Spleen (tissue), 11 donors: ENCODE data around the gene GGCX. TPM values are rescaled to one million over a fixed set of nuclear protein-coding genes. Genes with fewer than 3 reads are reported as not detected.

Source experiments
- DNase-seq: peaks from one replicate; pipeline ENCODE4 v3.0.0-alpha.2; 2020
- H3K27ac ChIP-seq, 8 donors: fragments of 200-600 bp; sonication (generic) in 7 of 8; 1 replicate in 4 of 8; 2 replicates in 4 of 8; pipeline versions ENCODE4 v1.5.0 to v1.8.0; 2016 to 2021; ENCODE audit warnings: inconsistent platforms in 4 of 8, mild to moderate bottlenecking in 4 of 8, moderate library complexity in 1 of 8
- H3K27me3 ChIP-seq, 7 donors: fragments of 200-600 bp; sonication (generic) in 6 of 7; replicated peaks in 1 of 7; 1 replicate in 4 of 7; 2 replicates in 3 of 7; pipeline versions ENCODE4 v1.5.0 to v1.8.0; 2016 to 2021; ENCODE audit warnings: inconsistent platforms in 3 of 7, mild to moderate bottlenecking in 1 of 7
- H3K36me3 ChIP-seq, 6 donors: fragments of 200-600 bp; sonication (generic) in 5 of 6; 1 replicate in 4 of 6; 2 replicates in 2 of 6; pipeline versions ENCODE4 v1.5.0 to v1.8.0; 2016 to 2021; ENCODE audit warnings: inconsistent platforms in 2 of 6
- H3K4me1 ChIP-seq, 6 donors: fragments of 200-600 bp; sonication (generic) in 5 of 6; 1 replicate in 3 of 6; 2 replicates in 3 of 6; pipeline versions ENCODE4 v1.5.0 to v1.8.0; 2016 to 2021; ENCODE audit warnings: inconsistent platforms in 3 of 6
- H3K4me3 ChIP-seq, 8 donors: fragments of 200-600 bp; sonication (generic) in 7 of 8; 1 replicate in 4 of 8; 2 replicates in 4 of 8; pipeline versions ENCODE4 v1.5.0 to v1.8.0; 2016 to 2021; ENCODE audit warnings: inconsistent platforms in 4 of 8, mild to moderate bottlenecking in 4 of 8, moderate library complexity in 2 of 8
- H3K9me3 ChIP-seq, 8 donors: fragments of 200-600 bp; sonication (generic) in 7 of 8; 1 replicate in 4 of 8; 2 replicates in 4 of 8; pipeline versions ENCODE4 v1.5.0 to v1.8.0; 2016 to 2021; ENCODE audit warnings: inconsistent platforms in 4 of 8
- POLR2A ChIP-seq, 3 donors: fragments of 450-650 bp; IDR thresholded peaks; one replicate each; pipeline ENCODE4 v1.5.1; 2017; ENCODE audit warnings: antibody characterized with exemption in 3 of 3, mild to moderate bottlenecking in 1 of 3
- POLR2AphosphoS5 ChIP-seq, 3 donors: sonication (generic); formaldehyde crosslinking; IDR thresholded peaks; one replicate each; pipeline ENCODE4 v1.5.1; 2017; ENCODE audit warnings: antibody characterized with exemption in 3 of 3
- WGBS, 5 donors: extraction: QIAGEN DNeasy Blood & Tissue Kit in 3 of 5; methylation state at CpG; one replicate each; pipeline versions ENCODE4 v1.1.5 to v1.1.7; 2013 to 2018; 5-methylcytosine and 5-hydroxymethylcytosine counted together
- intact Hi-C: fragments of 100-400 bp; cut with DNase I; formaldehyde crosslinking; loops from one replicate; pipeline ENCODE4 v1.15.0; 2023; ENCODE audit warnings: low total_unique reads
- polyA plus RNA-seq, 3 donors: library from polyadenylated mRNA; stranded (reverse); fragments of 200-250 nt; gene quantifications; one replicate each; pipeline ENCODE4 v1.2.1, GENCODE V29; 2013
- total RNA-seq, 7 donors: library from RNA; depleted of rRNA in 3 of 7; stranded (reverse); fragments of >200 nt in 3 of 7; fragmentation: NEBNext Ultra II Directional in 4 of 7; extraction: Animal tissue kit (Norgen Biotek cat#: 25700) in 4 of 7; gene quantifications; one replicate each; pipeline versions ENCODE4 v1.1.0 to v1.2.1, GENCODE V29; 2016 to 2021
- TF ChIP-seq, protein P1 (sequence below), 11 experiments: fragments of 200-600 bp in 7 of 11; fragments of 450-650 bp in 4 of 11; sonication (generic) in 4 of 11; IDR thresholded peaks in 8 of 11; conservative IDR thresholded peaks in 3 of 11; 1 replicate in 7 of 11; 2 replicates in 4 of 11; pipeline versions ENCODE4 v1.4.0 to v1.8.0; 2016 to 2021; ENCODE audit warnings: antibody characterized with exemption in 11 of 11, inconsistent platforms in 4 of 11, mild to moderate bottlenecking in 1 of 11
- donor health status: healthy with polysubstance abuse.
- donor health status: DM: no; HTN: no; CAD: no; lungs with moderate emphysema.
- donor health status: DM: no; HTN: no; CAD: no.
- donor health status: Bipolar disorder and iron deficiency.
- donor health status: healthy.
- donor health status: DM: no; HTN: no; CAD: no.
- donor health status: DM: yes; HTN: yes; CAD: no.

The GGCX gene
- total and polyA plus RNA-seq, 10 donors: 11.0 to 42.1 (median 29.5) TPM

DNA sequence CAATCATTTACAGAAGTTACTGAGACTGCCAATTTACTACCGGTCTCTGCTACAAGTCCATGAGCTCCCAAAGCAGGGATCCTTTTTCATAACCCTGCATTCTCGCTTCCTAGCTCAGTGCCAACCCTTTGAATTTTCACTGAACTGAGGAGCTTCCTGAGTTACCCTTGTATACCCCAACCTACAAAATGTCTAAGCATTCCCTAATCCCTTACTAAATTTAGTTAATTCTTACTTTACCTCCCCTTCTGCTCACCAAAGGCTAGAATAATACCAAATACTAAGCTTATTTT is 12.7 kb downstream of the GGCX start:
- Histone ChIP-seq H3K4me3 (no peak overlapping the region), H3K4me1 (peaks cover 2 to 34% (median 16%) of the 10 kb centered on the region in 6 donors), H3K27me3 (no peaks in the 10 kb centered on the region), H3K27ac (no peak overlapping the region), H3K9me3 (no peaks in the 10 kb centered on the region), H3K36me3 (peaks cover 0 to 100% (median 67%) of the 10 kb centered on the region in 6 donors)
- no peak for DNase-seq
- intact Hi-C loops: no loop called here
- WGBS, 5 donors: 73 to 91% (median 88%) methylated on average over 2 of the region's 2 CpGs
- TF ChIP-seq POLR2AphosphoS5 (IDR thresholded peaks at IDR 0.05): peak in 1 of 3 donors; percentile 9
- TF ChIP-seq, protein P1, sequence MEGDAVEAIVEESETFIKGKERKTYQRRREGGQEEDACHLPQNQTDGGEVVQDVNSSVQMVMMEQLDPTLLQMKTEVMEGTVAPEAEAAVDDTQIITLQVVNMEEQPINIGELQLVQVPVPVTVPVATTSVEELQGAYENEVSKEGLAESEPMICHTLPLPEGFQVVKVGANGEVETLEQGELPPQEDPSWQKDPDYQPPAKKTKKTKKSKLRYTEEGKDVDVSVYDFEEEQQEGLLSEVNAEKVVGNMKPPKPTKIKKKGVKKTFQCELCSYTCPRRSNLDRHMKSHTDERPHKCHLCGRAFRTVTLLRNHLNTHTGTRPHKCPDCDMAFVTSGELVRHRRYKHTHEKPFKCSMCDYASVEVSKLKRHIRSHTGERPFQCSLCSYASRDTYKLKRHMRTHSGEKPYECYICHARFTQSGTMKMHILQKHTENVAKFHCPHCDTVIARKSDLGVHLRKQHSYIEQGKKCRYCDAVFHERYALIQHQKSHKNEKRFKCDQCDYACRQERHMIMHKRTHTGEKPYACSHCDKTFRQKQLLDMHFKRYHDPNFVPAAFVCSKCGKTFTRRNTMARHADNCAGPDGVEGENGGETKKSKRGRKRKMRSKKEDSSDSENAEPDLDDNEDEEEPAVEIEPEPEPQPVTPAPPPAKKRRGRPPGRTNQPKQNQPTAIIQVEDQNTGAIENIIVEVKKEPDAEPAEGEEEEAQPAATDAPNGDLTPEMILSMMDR (IDR thresholded peaks at IDR 0.05 in 8 of 11, conservative IDR thresholded peaks at IDR 0.05 in 3 of 11): no peak

DNA sequence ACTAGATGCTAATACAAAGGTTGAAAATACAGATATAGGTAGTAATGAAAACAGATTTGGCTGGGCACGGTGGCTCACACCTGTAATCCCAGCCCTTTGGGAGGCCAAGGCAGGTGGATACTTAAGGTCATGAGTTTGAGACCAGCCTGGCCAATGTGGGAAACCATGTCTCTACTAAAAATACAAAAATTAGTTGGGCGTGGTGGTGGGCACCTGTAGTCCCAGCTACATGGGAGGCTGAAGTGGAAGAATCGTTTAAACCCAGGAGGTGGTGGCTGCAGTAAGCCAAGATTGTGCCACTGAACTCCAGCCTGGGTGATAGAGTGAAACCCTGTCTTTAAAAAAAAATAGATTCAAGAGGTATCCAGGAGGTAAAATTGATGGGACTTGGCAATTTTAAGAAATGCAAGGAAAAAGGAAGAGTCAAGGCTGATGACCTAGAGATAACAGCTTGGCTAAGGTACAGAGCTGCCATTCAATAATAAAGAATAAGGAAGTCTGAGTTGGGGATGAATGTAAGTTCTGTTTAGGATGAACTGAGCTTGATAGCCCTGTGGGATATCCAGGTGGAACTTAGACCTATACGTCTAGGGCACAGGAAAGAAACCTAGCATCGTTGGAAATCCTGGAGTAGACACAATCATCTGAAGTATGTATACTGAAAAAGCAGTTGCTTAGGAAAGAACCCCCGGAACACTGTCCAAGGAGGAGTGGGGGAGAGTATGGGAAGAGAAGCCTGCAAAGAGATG is 13.3 kb downstream of the GGCX start:
- H3K4me1 ChIP-seq: peaks cover 2 to 39% (median 17%) of the 10 kb centered on the region in 6 donors
- H3K4me3 ChIP-seq: no peak overlapping the region
- intact Hi-C loops: no loop called here
- no peak overlapping the region for H3K27ac ChIP-seq
- no peaks in the 10 kb centered on the region for H3K9me3 ChIP-seq
- peaks cover 0 to 100% (median 67%) of the 10 kb centered on the region in 6 donors for H3K36me3 ChIP-seq
- TF ChIP-seq POLR2AphosphoS5 (IDR thresholded peaks at IDR 0.05): peak in 1 of 3 donors; percentile 13
- TF ChIP-seq POLR2A (IDR thresholded peaks at IDR 0.05): no peak
- no peak for DNase-seq
- no peaks in the 10 kb centered on the region for H3K27me3 ChIP-seq
- 75 to 85% (median 81%) methylated on average over 6 of the region's 6 CpGs for WGBS, 5 donors

DNA sequence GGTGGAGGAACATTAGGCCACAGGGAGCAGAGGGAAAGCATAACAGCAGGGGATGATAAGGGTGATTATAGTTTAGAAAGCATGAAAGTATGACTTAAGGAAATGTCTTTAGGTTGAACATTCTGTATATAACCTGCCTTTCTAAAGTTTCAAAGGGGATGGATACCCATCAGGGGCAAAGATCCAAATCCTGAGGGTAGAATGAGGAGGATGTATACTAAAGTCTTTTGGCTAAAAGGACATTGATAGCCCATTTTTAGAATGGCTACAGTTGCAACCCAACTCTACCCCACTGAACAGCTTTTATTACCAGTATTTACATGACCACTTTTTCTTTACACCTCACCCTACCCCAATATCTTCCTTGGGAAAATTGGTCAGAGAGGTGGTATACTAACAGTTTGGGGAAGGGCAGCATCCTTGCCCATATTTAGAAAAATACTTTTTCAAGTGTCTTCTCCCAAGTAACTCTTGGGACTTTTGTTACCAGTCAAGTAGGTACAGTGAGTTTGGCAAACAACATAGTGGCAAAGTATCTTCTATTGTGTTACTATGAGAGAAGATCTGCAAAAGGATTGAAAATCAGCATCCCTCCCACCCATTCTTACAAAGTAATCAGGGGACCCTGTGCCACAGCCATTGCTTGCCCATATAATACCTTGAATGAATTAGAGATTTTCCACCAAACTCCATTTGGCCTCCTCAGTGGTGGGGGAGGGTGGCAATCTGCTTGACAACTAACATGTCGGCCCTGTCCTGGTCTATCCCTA is 14.0 kb downstream of the GGCX start:
- Histone ChIP-seq H3K27ac (peak overlapping the region in 1 of 8 donors; percentile 36), H3K9me3 (no peaks in the 10 kb centered on the region), H3K36me3 (peaks cover 3 to 100% (median 67%) of the 10 kb centered on the region in 6 donors), H3K27me3 (no peaks in the 10 kb centered on the region), H3K4me1 (peaks cover 1 to 43% (median 19%) of the 10 kb centered on the region in 6 donors), H3K4me3 (no peak overlapping the region)
- WGBS, 5 donors: 90 to 97% (median 94%) methylated on average over 1 of the region's 1 CpG
- no peak for DNase-seq
- intact Hi-C loops: no loop called here
- TF ChIP-seq POLR2AphosphoS5 (IDR thresholded peaks at IDR 0.05): peak in 1 of 3 donors; percentile 55
- TF ChIP-seq POLR2A (IDR thresholded peaks at IDR 0.05): no peak

DNA sequence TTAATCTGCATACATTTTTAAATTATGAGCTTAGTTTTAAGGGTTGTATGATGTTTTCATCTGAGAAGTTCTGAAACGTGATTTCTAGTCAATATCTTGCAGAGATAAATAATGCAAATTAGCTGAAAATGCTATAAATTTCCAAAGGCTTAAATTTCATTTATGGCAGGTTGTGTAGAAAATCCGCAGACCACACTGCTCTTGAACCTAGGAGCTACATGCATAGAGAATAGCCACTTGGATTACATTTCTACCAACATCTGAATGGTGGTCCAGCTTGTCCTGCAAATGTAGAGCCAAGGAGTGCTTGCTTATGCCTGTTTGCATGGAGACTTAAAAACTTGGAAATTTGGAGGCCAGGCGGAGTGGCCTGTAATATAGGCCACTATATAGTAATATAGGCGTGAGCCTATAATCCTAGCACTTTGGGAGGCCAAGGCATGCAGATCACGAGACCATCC is 15.5 kb downstream of the GGCX start:
- Histone ChIP-seq H3K4me3 (no peak overlapping the region), H3K4me1 (peaks cover 8 to 43% (median 24%) of the 10 kb centered on the region in 6 donors), H3K36me3 (peaks cover 3 to 100% (median 69%) of the 10 kb centered on the region in 6 donors), H3K27me3 (no peaks in the 10 kb centered on the region), H3K27ac (no peak overlapping the region), H3K9me3 (no peaks in the 10 kb centered on the region)
- intact Hi-C loops: no loop called here
- 76 to 93% (median 88%) methylated on average over 5 of the region's 5 CpGs for WGBS, 5 donors
- no peak for DNase-seq
- peak in 1 of 3 donors; percentile 24 for TF ChIP-seq POLR2AphosphoS5 (IDR thresholded peaks at IDR 0.05)
- TF ChIP-seq, protein P1 (IDR thresholded peaks at IDR 0.05 in 8 of 11, conservative IDR thresholded peaks at IDR 0.05 in 3 of 11): no peak
